Measurements from ENCODE around the gene PRDM16. TPM values are rescaled to one million over a fixed set of nuclear protein-coding genes. Genes with fewer than 3 reads are reported as not detected.

Gene PRDM16
- total and polyA plus RNA-seq, 2 of the 8 experiments (the other 6 are each of a cell fraction or from before 2014, with no cell fraction given), result 0.39 to 0.43 TPM

- peaks cover 0 to 5% (median 0%) of the 10 kb centered on the region in 4 experiments; a peak in 1 of 7 replicates for H3K27me3 ChIP-seq (replicated peaks in 1 of 4; ENCODE audit: control insufficient read depth in 3 of 4, extremely low read depth in 1 of 4, insufficient read depth in 3 of 4, low read length in 3 of 4)
- no peaks in the 10 kb centered on the region for H3K79me1 ChIP-seq (ENCODE audit: low read depth, low read length)
- peaks cover 3 to 9% (median 6%) of the 10 kb centered on the region in 4 experiments; a peak in 6 of 7 replicates for H3K4me1 ChIP-seq (replicated peaks in 1 of 4; ENCODE audit: control insufficient read depth in 3 of 4, insufficient read depth in 4 of 4, low read length in 3 of 4)
- FAIRE-seq (no peak), DNase-seq (ENCODE audit: low read depth in 1 of 2, low spot score in 2 of 2) (no peak)
- H4K91ac ChIP-seq (replicated peaks; ENCODE audit: insufficient read length, low read length), result no peak overlapping the region
- H2BK20ac ChIP-seq (ENCODE audit: low read length), result peak overlapping the region; percentile 34; the same call in 1 of the 2 replicates
- H3K4me2 ChIP-seq (ENCODE audit: insufficient read depth in 1 of 2, low read depth in 2 of 2, low read length in 2 of 2), result peak overlapping the region; percentile 32 to 36; a peak in 2 of 4 replicates
- no peak overlapping the region for H2BK120ac ChIP-seq (replicated peaks; ENCODE audit: low read depth, low read length)
- H4K20me1 ChIP-seq (replicated peaks in 1 of 2; ENCODE audit: control insufficient read depth in 1 of 2, insufficient read depth in 2 of 2, low read length in 2 of 2), result no peaks in the 10 kb centered on the region
- H2BK5ac ChIP-seq (ENCODE audit: low read depth, low read length), result 0 out of 2 replicates have a peak overlapping the region, but pooled peaks have one; percentile 16
- no peak overlapping the region for H4K8ac ChIP-seq (ENCODE audit: extremely low read depth, insufficient read depth, low read length)
- H3K9me3 ChIP-seq (ENCODE audit: insufficient read depth in 2 of 2, low read depth in 1 of 2, low read length in 1 of 2), result no peaks in the 10 kb centered on the region
- no peak overlapping the region; the same call in 1 of the 2 replicates for H2AK5ac ChIP-seq (ENCODE audit: low read depth, low read length)
- peak overlapping the region; percentile 51; the same call in 1 of the 2 replicates for H3K18ac ChIP-seq (ENCODE audit: extremely low read depth, low read length)
- no peak overlapping the region; the same call in 1 of the 2 replicates for H2BK12ac ChIP-seq (ENCODE audit: low read depth, low read length)
- TF ChIP-seq GTF2F1 (IDR thresholded peaks at IDR 0.05; ENCODE audit: borderline replicate concordance, low read depth, low read length) (no peak), SAP30 (IDR thresholded peaks at IDR 0.05; ENCODE audit: insufficient read depth, insufficient replicate concordance, low read length) (no peak), CBX5 (IDR thresholded peaks at IDR 0.05; ENCODE audit: low read depth, low read length) (no peak)
- no peak overlapping the region for H2AFZ ChIP-seq (ENCODE audit: low read length)
- no peaks in the 10 kb centered on the region for H3K79me2 ChIP-seq (ENCODE audit: control insufficient read depth in 1 of 2, insufficient read depth in 2 of 2, low read length in 2 of 2)
- H3K14ac ChIP-seq (ENCODE audit: insufficient read length), result no peak overlapping the region
- no peak overlapping the region for H3K23ac ChIP-seq (ENCODE audit: insufficient read length)
- WGBS, 2 experiments (ENCODE audit: extremely low coverage in 1 of 2, insufficient coverage in 1 of 2, insufficient read length in 1 of 2, insufficient replicate concordance in 2 of 2, low coverage in 1 of 2, low lambda C conversion rate in 2 of 2, missing lambda C conversion rate in 1 of 2), result 91% methylated on average over 12 of the region's 12 CpGs; no CpG with 5 or more reads in 1 of the 2 experiments
- ChIA-PET POLR2A (ENCODE audit: partially characterized antibody) (no interaction called here), CTCF (ENCODE audit: partially characterized antibody) (interaction anchor here (0.7 to 2.8 kb wide), 6 partner anchors 10 to 61 kb away, joined by 3 to 7 read pairs (median 4); no protein-coding TSS in a partner anchor)
- H3K9ac ChIP-seq (replicated peaks in 1 of 4; ENCODE audit: extremely low read depth in 1 of 4, low read depth in 3 of 4, low read length in 3 of 4), result no peak overlapping the region
- H4K5ac ChIP-seq (ENCODE audit: insufficient read length, low read depth, low read length), result no peak overlapping the region
- H3K4me3 ChIP-seq (ENCODE audit: extremely low read depth in 1 of 4, insufficient read depth in 2 of 4, low read depth in 3 of 4, low read length in 4 of 4), result no peak overlapping the region
- no peaks in the 10 kb centered on the region for H3K36me3 ChIP-seq (ENCODE audit: control insufficient read depth in 2 of 4, insufficient read depth in 4 of 4, low read length in 3 of 4)
- H3K56ac ChIP-seq (replicated peaks; ENCODE audit: insufficient read length, low read depth, low read length), result no peak overlapping the region
- H3K23me2 ChIP-seq (ENCODE audit: low read depth, low read length), result peaks cover 8% of the 10 kb centered on the region; the same call in 1 of the 2 replicates
- H2BK15ac ChIP-seq (ENCODE audit: low read length), result no peak overlapping the region
- no peak overlapping the region for H3K4ac ChIP-seq (replicated peaks; ENCODE audit: insufficient read length, low read depth, low read length)
- H3K27ac ChIP-seq (ENCODE audit: low read depth, low read length), result no peak overlapping the region
These were observed 300.6 kb downstream of the PRDM16 start for GRCh38 chr1:3369446-3370076.

Measured in H1 (cell line).